Natural killer cell treated with Interleukin-12 subunit alpha and Interleukin-12 subunit beta and Interleukin-15 and Interleukin-18, amount 100 ng/mL, for 72 hours (primary cell): ENCODE results near the gene RHNO1. TPM values are rescaled to one million over a fixed set of nuclear protein-coding genes. Genes with fewer than 3 reads are reported as not detected.

Experiments
- total RNA-seq, 2 donors: library from RNA; stranded (reverse); gene quantifications; one replicate each; pipeline ENCODE4 v1.2.3, GENCODE V29; 2022

The RHNO1 gene
- total RNA-seq, 2 donors from 2014 or later, result 20.5 to 23.5 TPM

Other genes with a start within 250 kb of the RHNO1 start
- 100 to 1,000 TPM in 1 of 2 donors, 10 to 100 TPM in 1; 92.1 to 181 TPM for gene FKBP4, start 82.3 kb upstream of the RHNO1 start, total RNA-seq
- gene ITFG2, start 64.6 kb upstream of the RHNO1 start, total RNA-seq, result 10 to 100 TPM; 28.2 to 65.1 TPM
- not detected for gene NRIP2, start 42.2 kb upstream of the RHNO1 start, total RNA-seq
- not detected for gene TEX52, start 20.2 kb upstream of the RHNO1 start, total RNA-seq
- gene FOXM1, start within 50 bp of the RHNO1 start, total RNA-seq, result 100 to 1,000 TPM in 1 of 2 donors, 10 to 100 TPM in 1; 48.9 to 155 TPM
- 10 to 100 TPM in 1 of 2 donors, 1 to 10 TPM in 1; 9.0 to 10.7 TPM for gene TULP3, start 13.7 kb downstream of the RHNO1 start, total RNA-seq
- under 1 TPM in 1 of 2 donors, not detected in 1; 0.33 TPM for gene TEAD4, start 82.2 kb downstream of the RHNO1 start, total RNA-seq
- gene TSPAN9, start 200.2 kb downstream of the RHNO1 start, total RNA-seq, result under 1 TPM in 1 of 2 donors, not detected in 1; 0.10 TPM